IPS-11a (cell line): ENCODE data around the gene TNS4.

Experiments used
- H3K4me3 ChIP-seq: one replicate; pipeline ENCODE4 v1.5.1; 2013; ENCODE audit warnings: low read depth, low read length, control low read depth

TNS4 gene

DNA sequence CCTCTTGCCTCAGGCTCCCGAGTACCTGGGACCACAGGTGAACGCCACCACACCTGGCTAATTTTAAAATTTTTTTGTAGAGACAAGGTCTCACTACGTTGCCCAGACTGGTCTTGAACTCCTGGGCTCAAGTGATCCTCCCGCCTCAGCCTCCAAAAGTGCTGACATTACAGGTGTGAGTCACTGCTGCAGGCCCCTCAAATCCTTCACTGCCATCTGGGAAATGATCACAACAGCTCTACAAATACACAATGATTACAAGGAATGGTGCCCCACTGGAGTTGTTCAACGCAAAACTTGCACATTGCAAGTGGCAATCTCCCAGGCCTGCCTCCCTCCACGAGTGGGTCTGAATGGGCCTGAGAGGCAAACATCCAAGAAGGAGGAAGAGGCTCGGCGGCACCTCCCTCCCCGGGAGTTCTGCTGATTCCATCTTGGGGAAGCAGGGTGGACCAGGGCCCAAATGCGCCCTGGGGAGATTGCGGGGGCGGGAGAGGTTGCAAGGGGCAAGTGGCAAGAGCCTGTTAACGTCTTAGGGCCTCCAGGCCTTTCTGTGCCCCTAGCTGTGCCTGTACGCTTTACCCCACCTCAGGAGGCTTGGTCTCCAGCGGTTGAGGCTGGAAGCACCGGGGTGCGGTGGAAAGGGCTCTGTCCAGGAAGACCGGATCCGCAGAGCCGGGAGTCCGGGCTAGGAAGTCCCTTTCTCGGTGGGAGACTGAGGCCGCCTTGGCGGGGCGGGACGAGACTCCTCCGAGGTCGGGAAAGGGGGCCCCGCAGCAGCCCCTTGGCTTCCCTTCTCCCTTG is 58.8 kb downstream of the TNS4 start:
- peak overlapping the region; percentile 39 for H3K4me3 ChIP-seq

- H3K4me3 ChIP-seq, result no peak overlapping the region
Measured at GRCh38 chr17:40440166-40440565, 61.3 kb downstream of the TNS4 start.

DNA sequence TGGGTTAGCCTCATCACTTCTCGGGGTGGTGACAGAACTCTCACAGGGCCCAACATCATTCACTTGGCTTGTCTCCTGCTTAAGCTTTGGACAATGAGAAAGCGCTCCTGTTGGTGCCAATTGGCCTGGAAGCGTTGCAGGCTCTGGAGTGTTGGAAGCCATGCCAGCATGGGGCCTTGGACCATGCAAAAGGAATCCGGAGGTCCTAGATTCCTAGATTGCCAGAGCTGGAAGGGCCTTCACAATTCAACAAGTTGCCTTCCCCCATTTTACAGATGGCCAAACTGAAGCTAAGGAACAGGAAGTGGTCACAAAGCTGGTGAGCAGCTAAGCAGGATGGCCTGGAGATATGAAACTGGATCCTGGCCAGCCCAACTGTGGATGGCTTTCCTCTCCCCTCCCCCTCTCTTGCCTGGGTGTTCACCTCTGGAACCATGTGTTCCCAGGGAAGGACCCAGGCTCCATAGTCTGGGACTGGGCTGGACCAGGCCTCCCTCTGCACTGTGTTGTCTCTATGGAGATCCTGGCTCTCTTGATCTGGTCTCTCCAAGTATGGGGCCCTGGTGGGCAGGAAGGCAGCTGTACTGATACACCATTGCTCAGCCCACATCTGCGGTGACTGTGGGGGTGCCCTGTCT is 64.2 kb downstream of the TNS4 start:
- H3K4me3 ChIP-seq, result no peak overlapping the region

DNA sequence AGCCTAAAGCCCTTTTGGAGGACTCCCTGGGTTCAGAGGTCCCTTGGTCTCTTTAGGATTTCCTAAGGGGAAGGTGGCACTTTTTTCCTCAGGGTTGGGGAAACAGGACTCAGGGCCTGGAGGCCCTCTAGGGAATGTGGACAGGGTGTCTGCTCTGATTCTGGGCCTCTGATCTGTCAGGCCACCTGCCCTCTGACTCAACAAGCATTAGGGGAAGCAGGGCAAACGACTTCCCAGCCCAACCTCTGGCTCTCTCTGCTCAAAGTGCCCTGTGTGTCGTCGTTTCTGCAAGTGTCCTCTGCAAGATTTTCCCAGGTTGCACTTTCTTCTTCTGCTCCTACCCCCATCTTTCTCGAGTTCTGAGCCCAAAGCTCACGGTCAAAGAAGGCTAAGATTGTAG is 64.8 kb downstream of the TNS4 start:
- no peak overlapping the region for H3K4me3 ChIP-seq

GRCh38 chr17:40433551-40434415 is 67.6 kb downstream of the TNS4 start:
- H3K4me3 ChIP-seq, result no peak overlapping the region

DNA sequence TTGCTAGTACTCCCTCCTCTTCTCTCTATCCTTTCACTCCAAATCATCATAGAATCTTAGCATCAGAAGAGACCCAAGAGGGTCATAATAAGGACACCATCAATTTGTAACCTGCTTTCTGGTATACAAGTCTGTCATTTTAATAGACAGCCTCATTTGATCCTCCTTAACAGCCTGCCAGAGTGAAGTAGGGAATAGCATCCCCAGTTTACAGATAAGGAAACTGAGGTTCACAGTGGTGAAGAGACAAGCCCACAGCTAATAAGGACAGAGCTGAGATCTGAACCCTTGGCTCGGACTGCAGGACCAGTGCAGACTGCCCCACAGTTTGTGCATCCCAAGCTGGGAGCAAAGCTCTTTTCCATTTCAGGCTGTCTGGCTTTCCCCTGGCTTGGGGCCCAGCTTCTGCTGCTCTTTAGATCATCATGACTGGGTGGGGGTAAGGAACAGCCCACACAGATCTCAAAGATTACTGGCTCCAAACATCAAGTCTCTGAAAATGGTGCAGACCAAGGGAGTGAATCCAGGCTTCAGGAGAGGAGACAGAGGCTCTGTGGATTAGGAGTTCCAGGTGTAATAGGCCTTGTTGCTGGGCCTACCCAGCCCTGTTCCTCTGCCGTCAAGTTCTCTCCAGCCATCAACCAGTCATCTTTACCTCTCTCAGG is 68.4 kb downstream of the TNS4 start:
- H3K4me3 ChIP-seq, result no peak overlapping the region

DNA sequence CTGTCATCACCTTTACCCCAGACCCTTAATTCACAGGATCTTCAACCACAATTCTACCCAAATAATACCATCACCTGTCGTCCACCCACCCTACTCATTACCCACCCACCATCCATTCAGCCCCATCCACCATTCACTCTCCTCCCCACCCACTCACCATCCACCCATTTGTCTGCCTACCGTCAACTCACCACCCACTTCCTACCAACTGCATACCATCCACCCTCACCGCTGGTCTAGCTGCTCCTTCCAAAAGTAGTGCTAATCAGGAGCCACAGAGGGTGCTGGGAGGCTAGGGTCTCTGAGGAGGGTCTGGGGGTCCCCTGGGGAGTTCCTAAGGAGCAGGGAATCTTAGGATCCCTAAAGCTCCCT is 70.2 kb downstream of the TNS4 start:
- no peak overlapping the region for H3K4me3 ChIP-seq

- no peak overlapping the region for H3K4me3 ChIP-seq
Measured at GRCh38 chr17:40430272-40431230, 70.9 kb downstream of the TNS4 start.

DNA sequence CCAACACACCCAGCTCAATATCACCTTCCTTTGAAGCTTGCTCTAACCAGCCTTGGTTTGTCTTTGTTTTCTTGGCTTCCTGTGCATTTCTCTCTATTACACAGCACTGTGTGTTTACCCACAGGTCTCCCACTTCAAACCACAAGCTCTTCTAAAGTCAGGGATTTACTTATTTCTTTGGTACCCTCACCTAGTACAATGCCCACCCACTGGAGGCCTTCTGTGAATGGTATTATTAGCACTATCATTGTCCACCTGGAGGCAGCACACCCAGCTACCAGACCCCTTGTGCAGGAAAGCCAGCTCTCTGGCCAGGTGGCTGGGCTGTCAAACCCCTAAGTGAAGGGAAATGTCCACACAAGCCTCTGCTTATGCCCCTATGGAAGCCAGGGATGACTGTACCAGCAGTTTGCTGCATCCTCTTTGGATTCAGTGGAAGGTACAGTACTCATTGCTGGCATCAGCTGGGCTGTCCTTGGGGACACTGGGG is 74.4 kb downstream of the TNS4 start:
- no peak overlapping the region for H3K4me3 ChIP-seq
